HG02642 (cell line): ENCODE data around the gene ZC3H12A.

ENCODE experiments used
- ATAC-seq: cut with Tn5 transposase; IDR thresholded peaks from one replicate; pipeline ENCODE4 v1.9.1; 2021; ENCODE audit warnings: mild to moderate bottlenecking; ENCODE audit not compliant: unreplicated experiment, poor library complexity

The ZC3H12A gene

DNA sequence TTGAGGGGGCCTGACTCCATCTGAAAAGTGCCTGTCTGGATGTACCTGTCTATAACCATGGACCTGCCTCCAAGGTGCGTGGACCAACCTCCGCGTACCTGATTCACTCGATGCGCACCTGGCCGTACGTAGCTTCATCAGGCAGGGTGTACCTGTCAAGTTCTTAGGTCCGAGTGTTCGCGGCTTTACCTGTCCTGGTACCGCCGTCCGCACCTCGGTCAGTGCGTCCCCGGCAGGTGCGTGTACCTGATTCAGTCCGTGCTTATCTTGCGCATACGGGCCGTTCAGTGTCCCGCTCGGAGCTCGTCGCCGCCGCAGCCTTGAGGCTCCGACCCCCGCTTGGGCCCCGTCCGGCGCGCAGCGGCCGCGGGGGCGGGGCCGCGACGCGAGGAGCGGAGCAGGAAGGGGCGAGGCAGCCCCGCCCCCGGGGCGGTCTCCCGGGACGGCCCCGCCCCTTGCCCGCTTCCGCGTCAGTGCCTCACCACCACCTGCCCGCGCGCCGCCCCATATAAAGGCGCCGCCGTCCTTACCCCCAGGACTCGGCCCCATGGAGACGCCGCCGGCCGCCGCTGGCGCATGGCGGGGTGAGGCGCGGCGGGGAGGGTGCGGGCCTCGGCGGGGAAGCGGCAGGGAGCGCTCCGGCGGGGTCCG, at the start of gene ZC3H12A:
TSS of gene ZC3H12A (plus strand) at position 535 of the 651 bp plus-strand sequence. CDS start 917 bp downstream, outside the sequence.
- peak; percentile 62 for ATAC-seq

DNA sequence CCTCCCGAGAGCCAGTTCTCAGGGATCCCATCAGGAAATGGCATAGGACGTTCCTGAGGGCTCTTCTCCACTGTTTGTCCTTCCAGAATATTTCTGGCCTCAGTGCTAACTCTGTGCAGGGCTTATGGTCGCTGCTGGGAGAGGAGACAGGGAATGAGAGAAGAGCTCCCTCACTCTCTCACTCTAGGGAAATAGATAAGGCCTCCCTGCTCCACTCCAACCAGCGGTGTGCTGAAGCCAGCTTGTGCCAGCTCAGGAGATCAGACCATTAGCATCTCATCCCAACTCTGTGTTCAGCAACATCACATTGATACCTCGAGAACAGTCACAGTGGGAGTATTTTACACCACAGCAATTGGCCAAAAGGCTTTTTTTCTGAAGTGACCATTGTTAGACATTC, 49.2 kb upstream of the ZC3H12A start:
- no peak for ATAC-seq

DNA sequence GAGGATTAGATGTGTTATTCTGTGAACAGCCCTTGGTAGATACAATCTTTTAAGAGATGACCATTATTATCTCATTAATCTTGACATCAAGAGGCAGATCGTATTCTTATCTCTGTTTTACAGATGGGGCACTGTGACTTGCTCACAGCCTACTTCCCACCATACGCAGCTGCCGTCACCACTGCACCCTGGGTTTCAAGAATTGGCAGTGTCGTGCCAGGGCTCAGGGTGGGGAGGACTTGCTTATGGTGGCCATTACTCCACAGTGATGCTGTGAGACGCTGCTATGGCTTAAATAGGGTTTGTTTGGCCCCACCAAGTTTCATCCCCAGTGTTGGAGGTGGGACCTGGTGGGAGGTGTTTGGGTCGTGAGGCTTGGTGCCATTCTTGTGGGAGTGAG, 45.4 kb upstream of the ZC3H12A start:
- ATAC-seq: no peak

DNA sequence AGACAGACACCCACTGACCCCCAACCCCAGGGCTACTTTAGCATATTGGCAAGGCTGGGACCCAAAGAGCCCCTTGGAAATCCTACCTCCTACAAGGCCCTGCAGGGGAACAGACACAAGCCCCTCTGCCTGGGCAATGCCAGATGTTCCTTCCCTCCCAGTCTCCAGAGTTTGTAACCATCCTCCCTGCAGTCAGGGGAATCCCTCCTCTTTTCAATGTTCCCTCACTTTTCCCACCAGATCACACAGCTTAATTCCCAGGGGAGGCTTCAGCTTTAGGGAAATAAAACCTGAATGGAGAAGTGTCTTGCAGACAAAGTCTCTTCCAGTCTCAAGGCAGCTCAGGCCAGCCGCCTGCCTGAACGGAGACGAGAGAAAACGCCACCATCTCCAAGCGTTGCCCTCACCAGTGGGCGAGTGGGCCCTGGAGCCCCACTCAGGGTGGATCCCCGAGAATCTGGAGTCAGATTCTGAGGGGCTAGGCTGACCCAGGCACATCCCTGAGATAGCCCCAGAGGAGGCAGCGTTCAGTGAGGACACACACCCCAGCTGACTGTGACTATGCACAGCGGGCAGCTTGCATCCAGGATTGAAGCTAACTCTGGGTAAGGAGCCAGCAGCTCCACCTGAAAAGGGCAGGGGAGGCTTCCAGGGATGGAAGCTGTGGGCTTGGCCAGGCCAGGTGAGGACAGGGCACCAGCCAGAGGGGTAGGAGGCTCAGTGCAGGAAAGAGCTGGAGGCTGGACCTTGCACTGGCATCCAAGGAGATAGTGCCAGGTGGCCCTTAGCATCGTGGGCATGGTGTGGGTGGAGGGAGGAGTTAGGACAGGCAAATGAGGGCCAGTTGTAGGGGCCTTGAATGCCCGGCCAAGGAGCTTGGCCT, 44.0 kb upstream of the ZC3H12A start:
- no peak for ATAC-seq

DNA sequence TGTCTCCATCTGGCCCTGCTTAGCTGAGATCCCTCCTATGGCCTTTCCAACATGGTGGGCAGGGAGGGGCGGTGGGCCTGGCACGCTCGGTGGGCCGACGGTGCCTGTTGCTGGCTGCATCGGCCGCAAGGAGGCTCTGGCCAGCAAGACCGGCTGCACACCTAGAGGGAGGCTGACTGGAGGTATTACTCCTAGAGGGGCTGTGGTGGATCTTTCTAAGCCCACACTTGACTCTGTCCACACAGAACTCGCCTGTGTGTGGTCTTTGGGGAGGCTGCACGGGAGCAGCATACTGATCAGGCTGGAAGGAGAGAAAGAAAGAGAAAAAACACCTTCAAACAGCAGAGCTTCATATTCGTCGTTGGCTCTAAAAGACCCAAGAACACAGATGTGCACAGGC, 41.7 kb upstream of the ZC3H12A start:
- ATAC-seq: no peak

DNA sequence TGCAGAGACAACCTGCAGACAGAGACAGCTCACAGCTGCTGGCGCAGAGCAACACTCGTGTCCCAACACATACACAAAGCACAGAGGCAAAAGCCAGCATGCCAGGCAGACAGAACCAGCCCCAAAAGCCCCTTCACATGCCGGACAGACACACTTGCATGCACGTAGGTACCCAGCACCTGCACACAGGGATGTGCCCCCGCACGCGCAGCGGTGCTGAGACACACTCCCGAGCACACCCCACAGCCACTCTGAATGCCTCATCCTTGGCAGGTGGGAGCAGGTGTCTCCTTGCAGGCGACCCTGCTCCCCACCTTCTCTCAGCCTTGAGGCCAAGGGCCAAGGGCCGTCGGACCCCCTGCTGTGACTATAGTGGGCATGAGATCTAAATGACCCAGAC, 41.2 kb upstream of the ZC3H12A start:
- ATAC-seq: no peak

DNA sequence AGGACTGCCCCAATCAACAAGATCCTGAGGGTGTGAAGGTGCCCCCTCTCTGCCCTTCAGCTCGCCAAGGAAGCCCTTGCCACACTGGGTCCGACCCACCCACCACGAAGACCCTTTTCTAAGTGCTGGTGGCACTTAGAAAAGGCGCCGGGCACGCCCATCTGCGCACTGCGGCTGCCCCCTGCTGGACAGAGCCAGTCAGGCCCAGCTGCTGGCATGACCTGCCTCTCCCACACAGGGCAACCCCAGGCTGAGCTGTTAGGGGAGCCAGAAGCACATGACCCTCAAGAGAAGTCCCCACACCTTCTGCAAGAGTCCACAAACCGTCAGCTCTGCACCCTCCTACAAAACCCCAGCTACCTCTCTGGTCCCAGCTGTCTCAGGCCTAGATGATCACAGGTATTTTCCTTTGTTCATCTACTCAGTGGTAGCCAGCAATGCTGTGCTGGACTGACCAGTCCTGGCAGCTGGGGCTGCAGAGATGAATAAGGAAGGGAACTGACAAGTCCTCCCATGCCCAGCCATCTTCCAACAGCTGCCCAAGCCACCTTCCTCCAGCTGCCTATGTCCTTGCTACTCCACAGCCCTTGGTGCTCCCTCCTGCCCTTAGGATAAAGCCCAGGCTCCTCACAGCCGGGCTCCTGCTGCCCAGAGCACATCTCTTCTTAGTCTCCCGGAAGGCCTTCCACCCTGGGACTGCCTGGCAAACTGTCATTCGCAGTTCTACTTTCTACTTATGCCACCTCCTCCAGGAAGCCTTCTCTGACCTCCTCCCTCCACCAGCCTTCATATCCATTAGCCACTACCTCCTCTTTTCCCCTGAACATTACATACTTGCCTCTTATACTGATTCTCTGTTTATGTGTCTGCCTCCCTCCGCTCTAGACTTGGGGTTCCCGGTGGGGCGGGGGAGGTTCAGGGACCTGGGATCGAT, 39.8 kb upstream of the ZC3H12A start:
- peak; percentile 59 for ATAC-seq

DNA sequence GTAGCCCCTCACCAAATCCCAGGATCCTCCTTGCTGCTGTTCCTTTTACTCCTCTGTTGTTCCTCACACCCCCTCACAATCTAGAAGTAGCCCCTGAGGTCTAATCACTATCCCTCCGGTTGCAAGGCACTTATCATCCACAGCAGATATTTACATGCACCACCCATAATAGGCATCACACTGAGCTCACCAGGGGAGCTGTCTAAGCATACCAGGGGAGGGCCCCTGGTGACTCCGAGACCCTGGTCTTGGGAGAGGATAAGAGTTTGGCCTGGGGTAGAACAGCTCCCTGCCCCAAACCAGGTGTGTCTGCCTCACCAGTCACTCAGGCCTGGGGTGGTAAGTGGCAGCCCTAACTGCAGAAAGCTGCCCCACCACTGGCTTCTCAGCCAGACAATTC, 37.3 kb upstream of the ZC3H12A start:
- ATAC-seq: no peak

DNA sequence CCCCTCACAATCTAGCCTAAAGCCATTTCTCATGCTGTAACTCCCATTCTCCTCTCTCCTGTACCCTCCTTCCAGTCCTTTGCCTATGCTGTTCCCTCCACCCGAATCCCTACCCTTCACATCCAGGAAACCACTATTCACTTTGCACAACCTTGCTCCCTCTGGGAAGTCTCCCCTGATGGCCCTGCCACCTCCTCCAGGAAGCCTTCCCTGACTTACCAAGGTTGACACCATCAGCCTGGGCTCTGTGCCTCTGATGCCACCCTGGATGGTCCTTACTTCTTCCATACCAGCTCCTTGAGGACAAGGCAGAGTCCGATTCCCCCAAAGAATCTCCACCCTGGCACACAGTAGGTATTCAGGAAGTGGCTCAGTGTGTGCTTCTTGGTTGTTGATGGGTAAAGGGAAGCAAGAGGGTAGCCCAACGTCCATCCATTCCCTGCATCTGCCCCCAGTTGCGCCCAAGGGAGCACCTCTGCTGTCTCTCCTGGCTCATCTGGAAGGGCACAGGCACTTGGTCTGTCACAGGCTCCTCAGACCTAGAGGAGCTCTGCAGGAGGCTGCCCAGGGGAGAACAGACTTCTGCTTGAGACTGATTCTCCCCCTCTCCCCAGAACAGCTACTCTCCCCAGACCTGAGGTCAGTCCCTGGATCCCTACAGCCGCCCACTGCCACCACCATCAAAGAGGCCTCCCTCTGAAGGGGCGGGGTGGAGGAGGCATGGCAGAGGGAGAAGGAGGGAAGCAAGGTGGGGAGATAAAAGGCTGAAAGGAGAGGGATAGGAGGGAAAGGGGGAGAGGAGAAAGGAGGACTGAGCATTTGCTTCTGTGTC, 36.1 kb upstream of the ZC3H12A start:
- no peak for ATAC-seq

DNA sequence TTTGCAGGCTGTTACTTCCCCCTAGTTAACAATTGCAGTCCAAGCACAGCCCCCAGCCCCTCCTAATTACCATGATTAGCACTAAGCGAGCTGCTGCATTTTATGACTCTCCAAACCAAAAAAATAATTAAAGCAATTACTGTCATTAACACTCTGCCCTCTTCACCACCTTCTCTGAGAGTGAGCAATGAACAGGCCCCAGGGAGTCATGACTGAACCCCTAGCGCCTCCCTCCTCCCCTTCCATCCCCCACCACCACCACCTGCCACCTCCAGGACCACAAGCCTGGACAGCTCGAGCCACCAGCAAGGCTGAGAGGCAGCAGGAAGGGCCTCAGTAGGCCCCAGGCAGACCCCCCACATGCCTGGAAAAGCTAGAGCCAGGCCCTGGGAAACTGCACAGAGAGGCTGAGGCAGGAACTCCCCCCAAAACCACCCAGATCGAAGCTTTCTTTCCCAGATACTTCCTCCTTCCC, 35.5 kb upstream of the ZC3H12A start:
- no peak for ATAC-seq

DNA sequence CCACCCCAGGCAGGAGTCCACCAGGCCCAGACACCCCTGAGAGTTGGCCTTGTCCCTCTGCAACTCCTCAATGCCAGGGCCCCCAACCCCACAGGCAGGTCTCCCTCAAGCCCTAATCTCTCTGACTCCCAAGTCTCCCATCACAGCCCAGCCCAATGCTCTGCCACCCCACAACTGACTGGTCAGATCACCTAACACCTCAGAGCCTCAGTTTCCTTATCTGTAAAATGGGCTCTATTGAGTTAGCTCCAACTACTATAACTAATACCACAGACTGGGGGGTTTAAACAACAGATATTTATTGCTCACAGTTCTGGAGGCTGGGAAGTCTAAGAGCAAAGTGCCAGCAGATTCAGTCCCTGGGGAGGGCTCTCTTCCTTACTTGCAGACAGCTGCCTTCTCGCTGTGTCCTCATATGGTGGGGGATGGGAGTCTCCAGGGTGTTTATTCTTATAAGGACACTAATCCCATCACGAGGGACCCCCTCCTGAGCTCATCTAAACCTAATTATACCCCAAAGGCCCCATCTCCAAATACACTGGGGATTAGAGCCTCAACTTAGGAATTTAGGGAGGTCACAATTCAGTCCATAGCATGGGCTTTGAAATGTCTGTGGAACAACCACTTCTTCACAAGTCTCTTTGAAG, 34.9 kb upstream of the ZC3H12A start:
- no peak for ATAC-seq

DNA sequence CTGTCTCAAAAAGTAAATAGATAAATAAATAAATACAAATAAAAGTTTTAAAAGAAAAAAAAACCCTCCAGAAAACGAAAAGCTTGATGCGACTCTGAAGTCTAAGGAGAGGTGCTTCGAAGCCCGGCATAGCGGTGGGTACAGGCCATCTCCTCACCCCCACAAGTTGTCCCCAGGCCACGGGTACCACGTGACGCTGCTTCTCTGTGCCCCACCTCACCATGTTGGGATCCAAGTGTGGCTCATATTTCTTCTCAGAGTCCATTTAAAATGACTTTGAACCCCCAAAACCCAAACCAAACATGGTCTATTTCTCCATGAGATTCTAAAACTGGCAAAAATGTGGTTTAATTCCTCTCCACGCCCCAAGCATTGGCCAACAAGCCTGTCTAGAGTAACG, 32.9 kb upstream of the ZC3H12A start:
- no peak for ATAC-seq

DNA sequence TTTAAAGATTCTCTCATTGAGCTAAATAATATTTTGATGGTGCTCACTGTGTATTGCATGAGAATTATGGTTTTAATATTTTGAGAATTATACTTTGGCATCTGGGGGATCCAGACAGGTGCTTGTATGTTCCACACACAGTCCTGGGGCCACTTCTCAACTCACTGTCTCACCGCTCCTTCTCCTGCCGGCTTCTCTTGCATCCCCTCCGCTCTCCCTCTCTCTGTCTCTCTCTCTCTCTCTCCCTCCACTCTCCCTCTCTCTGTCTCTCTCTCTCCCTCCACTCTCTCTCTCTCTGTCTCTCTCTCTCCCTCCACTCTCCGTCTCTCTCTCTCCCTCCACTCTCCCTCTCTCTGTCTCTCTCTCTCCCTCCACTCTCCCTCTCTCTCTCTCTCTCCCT, 32.2 kb upstream of the ZC3H12A start:
- no peak for ATAC-seq

DNA sequence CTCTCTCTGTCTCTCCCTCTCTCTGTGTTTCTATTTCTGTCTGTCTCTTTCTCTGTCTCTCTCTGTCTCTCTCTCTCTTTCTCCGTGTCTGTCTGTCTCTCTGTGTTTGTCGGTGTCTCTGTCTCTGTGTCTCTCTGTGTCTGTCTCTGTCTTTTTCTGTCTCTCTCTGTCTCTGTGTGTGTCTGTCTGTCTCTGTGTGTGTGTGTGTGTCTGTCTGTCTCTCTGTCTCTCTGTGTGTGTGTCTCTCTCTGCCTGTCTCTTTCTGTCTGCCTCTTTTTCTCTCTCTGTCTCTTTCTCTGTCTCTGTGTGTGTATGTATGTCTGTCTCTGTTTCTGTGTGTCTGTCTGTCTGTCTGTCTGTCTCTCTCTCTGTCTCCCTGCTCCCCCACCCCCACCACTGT, 31.7 kb upstream of the ZC3H12A start:
- ATAC-seq: no peak

DNA sequence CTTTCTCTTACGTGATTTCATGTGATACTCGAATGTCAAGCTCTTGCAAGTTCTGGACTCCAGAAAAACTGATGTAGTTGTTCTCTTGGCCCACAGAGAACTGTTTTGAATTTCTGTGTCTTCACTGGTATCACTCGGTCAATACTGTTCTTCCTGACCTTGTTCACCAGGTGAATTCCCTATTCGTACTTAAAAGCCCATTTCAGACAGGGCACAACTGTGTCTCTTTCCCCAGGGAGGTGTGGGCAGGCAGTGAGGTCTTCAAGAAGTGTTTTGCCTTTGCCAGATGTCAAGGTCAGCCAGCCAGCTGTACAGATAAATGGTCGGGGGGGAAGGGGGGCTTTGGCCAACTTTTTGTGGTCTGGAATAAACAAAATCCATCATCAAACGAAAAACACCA, 27.5 kb upstream of the ZC3H12A start:
- ATAC-seq: no peak

DNA sequence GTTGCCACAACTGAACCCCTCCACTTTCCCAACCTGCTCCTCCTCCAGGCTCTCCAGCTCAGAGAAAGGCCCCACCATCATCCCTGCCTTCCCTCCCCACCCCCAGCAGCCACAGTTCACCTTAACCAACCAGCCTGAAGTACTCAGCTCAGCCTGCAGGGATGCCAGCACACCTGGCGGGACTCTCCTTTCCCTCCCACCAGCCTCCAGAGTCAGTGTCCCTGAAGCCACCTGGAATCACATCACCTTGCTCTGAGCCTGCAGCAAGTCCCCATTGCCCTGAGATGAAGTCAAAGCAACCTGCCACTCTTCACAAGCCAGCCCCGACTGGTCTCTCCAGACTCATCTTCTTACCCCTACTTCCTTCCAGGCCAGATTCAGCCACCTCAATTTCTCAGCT, 26.2 kb upstream of the ZC3H12A start:
- no peak for ATAC-seq

DNA sequence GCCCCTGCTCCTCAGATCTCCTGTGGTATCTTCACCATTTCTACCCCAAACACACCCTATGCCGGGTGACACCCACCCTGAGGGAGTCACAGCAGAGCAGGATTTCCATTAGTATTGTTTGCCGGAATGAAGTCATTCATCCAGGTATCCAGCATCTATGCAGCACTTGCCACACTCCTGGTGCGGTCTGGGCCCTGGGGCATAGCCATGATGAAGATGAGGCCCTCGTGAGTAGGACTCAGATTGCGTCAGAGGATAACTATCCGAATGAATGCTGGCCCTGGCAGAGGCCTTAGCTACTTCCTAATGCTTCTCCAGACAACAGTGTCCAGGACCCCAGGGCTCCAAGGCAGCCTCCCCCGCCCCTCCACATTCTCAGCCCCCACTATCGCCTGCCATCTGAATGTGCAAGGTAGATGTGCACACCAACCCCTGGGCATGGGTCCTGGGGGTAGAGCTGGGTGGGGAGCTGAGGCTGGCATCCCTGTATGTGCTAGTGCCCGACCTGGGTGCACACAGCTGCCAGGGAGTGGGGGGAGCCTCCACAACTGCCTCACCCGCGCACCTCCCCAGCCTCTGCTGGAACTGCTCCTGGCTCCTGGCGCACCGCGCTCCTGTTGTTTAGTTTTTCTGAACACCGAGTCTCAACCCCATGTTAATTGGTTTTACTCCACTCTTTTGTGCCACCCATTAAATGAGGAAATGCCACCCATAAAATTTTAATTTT, 25.5 kb upstream of the ZC3H12A start:
- ATAC-seq: no peak

DNA sequence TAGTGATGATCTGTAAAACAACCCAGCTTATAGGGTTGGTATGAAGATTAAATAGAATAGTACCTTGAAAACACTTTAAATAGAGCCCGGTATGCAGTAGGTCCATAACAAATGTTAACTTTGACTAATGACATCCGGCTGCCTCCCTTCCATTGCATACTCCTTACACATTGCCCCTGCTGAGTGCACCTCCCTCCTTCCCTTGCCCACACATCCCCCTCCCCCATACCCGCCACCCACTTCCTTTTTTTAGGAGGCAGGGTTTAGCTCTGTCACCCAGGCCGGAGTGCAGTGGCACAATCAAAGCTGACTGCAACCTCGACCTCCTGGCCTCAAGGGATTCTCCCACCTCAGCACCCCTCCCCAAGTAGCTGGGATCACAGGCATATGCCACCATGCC, 24.4 kb upstream of the ZC3H12A start:
- ATAC-seq: no peak

DNA sequence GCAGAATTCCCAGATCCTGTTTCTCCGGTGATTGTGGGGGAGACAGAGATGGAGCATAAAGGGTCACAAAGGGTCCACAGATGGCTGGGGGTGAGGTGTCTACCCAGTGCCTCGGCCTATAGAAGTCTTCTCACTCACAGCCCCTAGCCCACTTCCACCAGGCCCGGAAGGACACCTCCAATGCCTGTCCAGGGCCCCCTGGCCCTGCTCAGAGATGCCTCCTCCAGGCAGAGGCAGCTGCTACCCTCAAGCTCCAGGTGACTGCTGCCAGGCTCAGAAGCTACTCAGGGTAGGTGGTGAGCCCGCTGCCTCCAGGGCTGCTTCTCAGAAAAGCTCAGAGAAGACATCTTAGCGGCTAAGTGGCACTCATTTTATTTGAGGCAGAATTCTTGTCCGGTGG, 22.0 kb upstream of the ZC3H12A start:
- ATAC-seq: no peak
